ENCODE data around the gene KSR1.
"Not testable (repeated sequence)": the region's sequence is repeated elsewhere in the genome, so short reads cannot be mapped to it uniquely, and the experiment has no call there.

KSR1 gene

DNA sequence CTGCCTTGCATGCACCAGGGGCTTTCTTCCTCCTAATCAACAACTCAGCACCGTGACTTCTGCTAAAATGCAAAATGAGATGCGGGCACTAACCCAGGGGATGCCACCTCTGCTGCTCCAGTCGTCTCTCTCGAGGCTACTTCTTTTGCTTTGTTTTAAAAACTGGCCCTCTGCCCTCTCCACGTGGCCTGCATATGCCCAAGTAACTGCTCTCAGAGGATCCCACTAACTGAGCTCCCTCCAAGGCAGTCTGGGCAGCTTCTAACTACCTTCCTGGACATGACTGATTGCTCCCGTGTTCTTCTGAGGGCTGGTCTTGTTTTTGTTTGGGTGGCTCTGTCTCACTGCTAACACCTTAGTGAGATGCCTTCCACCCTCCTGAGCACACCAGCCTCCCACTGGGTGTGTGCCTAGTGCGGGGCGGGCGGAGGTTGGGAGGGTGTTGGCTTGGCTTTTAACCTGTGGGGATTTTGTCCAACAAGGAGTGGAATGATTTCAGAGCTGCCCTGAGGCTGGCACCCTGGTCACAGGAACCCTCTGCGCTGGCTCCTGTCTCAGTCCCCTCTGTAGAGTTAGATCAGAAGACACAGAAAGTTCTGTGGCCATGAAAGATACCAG is 165.8 kb downstream of the KSR1 start:
- FAIRE-seq, result no peak

DNA sequence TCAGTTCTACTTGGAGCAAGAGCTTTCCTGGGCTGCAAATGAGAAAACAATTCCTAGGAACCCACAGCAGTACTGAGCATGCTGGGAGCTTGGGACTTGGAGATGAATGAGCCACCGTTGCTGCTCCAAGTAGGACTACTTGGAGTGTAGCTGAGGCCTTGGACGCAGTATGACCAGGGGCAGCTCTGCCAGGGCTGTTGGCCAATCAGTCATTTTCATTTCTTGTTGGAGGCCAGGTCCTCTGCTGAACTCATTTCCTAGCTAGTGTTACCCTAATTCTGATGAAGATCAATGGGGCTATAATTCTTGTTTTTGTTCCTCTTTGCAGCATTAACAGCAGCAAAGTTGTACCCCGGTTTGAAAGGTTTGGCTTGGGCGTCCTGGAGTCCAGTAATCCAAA is 166.7 kb downstream of the KSR1 start:
- FAIRE-seq, result no peak

DNA sequence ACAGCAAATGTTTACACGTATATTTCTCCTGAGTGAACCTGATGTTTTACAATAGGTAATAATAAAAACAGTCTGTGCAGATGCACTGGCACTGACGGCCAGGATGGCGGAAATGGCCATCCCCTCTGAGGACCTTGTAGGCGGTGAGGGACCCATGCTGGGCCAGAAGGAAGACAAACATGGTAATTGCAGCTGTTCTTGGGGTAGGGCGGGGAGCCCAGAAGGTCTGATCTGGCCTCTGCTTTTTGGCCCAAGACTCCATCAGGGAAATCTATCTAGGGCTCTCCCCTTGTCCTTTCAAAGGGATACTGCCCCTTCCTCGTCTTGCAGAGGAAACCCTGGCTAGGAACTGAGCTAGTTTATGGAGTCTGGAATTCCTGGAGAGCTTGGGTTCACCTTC is 167.4 kb downstream of the KSR1 start:
- no peak for FAIRE-seq

DNA sequence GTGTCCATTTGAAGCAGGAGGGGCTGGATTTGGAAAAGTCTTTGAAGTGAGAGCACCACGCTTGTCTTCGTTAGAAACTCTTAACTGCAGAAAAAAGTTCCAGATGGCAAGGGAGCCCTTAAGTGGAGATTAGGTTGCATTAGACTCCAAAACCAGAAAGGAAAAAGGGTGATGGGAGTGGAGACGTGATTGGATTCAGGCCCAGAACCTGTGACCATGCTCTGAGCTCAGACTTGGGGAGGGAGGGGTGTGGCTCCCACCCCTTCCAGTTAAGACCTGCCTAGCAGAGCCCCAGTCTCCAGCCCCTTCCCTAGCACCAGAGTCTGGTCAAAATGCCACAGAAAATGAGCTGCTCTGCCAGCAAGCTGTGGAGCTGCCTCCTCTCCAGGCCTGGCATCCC is 168.3 kb downstream of the KSR1 start:
- FAIRE-seq, result no peak

DNA sequence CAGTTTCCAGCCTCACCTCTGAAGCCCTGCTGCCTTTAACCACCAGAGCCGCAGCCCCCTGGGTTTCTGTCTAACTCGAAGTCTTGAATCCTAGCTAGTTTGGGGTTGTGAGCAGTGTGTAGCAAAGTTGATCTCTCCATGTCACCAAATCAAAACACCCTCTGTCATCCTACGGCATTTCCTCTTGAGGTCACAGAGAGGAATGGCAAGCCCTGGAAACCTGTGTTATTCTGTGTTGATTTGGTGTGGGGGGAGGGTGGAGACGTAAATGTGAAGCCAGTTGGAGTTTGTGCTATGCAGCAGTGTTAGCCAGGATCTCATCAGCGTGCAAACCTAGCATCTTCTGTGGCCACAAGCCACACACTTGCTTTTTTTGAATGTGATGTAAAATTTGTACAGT is 169.6 kb downstream of the KSR1 start:
- no peak for FAIRE-seq

DNA sequence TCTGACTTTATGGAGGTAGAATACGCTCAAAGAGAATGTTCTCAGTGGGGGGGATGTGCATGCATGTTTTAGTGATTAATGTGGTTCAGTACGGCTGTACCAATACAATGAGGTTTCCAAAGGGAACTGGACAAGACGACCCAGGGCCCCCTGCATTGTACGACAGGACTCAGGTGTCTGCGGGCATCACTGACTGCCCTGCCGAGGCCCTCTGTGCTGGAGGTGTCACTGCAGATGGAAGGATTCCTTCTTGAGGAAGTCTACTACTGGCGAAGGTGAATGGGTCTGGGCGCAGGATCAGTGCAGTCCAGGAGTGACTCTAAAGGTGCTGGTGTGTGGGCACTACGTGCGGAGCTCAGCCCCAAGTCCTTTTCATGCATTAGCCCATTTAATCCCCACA is 171.3 kb downstream of the KSR1 start:
- FAIRE-seq, result no peak

DNA sequence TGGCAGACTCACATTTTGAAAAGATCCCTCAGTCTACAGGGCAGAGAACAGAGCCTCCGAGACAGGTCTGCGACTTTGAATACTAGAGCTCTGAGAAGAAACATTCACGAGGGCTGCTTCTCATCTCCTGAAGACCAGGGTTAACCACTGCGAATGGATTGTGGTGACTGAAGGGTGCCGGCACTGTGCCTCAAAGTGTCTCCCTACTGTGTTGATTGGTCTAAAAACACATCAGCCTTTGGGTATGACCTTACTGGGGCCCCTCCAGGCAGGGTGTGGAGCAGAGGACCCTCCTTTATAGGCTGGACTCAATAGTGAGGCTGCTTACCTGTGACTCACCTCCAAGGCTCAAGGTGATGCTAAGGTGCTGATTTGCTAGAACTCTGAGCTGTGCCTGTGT is 172.1 kb downstream of the KSR1 start:
- no peak for FAIRE-seq

DNA sequence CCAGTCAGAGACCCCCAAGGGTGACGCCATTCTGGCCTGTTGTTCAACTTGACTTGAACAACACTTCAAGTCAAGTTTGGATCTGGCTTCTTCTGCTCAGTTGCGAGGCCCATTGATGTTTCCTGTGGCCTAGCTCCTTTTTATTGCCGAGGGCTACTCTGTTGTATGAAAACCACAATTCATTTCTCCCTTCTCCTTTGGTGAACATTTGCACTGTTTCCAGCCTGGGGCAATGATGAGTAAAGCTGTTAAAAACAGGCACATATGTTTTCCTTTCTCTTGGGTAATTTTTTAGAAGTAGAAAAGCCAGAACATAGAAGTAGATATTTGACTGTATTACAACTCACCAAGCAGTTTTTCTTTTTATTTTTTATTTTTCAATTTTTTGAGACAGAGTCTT is 173.0 kb downstream of the KSR1 start:
- not testable (repeated sequence) for FAIRE-seq

DNA sequence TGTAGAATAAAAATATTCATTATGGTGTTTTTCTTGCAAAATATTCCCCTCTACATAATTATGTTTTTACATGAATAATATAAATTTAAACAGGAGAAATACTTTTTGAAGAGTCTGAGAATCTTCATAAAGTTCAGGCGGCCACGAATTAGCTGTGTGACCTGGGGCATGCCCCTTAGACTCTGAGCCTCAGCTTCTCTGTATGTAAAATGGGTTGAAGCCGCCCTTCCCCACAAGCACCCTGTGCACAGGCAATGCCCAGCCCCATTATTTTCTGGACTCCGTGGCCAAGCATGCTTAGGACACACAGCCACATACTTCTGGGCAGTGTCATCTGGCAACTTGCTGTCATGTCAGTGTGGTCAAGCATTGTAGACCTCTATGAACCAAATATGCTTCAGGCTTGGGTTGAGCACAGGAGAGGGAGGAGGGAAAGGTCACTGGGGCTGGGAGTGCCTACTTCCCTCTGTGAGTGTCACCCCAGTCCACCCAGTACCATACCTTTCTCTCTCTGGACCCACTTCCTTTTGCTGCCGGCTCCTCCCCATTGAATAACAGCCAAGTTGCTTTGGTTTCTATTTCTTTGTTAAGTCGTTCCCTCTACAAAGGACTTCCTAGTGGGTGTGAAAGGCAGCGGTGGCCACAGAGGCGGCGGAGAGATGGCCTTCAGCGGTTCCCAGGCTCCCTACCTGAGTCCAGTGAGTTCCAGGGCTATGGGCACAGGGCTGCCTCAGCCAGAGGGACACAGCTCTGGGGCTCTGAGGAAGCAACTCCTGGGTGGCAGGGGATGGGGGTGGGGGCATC is 174.6 kb downstream of the KSR1 start, which contains the start of gene LGALS9:
Gene LGALS9 (plus strand): TSS at position 582 of the 804 bp plus-strand sequence. CDS start 78 bp downstream, at position 660.
- no peak for FAIRE-seq

DNA sequence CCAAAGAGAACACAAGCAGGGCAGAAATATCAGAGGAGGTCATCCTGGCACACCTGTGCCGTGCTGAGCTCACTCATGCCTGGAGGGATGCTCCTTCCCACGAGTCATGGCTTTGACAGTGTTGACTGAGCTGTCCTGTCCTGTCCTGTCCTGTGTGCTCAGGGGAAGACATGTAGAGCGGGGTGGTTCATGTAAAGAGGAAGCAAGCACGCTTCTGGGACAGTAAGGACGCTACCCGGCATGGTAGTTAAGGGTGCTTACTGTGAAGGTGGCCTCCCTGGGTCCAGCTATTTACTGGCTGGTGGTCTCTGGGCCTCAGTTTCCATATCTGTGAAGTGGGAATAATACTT is 175.1 kb downstream of the KSR1 start:
- no peak for FAIRE-seq

DNA sequence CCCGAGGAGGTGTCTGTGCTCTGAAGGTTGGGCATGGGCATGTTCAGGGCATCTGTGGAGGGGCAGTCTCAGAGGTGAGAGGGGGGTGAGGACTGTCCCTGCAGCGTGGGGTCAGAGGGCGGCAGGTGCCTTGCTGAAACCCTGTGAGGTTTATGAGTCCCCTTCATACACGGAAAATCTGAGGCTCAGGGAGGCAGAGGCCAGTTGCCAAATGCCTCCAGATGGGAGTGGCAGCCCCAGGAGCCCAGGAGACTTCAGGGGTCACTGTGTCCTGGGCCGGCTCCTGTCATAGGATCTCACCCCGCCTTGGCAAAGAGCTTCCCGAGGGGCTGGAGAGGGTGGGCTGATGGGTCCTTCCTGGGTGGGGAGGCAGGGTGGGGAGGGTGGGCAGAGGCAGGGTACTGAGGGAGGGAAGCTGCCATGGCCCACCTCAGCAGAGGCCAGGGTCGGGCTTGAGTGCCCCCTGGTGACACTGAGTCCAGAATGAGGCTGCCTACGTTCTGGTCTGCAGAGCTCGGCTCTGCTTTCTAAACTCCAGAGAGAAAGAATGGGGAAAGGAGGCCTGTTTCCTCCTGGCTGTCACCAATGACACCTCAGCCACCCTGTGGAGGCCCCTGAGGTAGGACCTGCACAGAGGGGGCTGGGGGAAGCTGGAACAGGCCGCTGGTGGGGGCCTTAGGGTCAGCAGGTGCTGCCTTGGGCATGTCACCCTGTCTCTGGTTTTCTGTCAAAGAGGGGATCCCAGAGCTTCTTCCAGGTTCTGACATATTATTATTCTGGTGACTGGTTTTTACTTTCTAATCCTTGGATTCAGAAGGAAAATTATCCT is 175.9 kb downstream of the KSR1 start:
- FAIRE-seq, result no peak

DNA sequence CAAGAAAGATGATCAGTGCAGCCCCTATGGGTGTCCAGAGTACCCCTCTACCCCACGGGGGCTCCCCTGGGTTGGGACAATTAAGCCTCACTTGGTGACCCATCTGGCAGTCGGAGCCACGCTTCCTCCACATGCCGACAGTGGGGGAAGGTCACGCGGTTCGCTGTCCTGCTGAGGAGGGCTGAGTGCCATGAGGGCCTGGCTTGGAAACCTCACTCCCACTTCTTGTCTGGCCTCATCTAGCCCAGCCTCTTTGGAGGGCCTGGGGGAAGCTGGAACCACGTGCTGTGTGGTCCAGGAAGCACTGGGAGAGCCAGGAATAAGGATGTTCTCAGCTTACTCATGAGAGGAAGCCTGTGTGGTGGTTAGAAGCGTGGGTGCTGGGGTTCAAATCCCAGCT is 176.5 kb downstream of the KSR1 start:
- FAIRE-seq, result not testable (repeated sequence)

DNA sequence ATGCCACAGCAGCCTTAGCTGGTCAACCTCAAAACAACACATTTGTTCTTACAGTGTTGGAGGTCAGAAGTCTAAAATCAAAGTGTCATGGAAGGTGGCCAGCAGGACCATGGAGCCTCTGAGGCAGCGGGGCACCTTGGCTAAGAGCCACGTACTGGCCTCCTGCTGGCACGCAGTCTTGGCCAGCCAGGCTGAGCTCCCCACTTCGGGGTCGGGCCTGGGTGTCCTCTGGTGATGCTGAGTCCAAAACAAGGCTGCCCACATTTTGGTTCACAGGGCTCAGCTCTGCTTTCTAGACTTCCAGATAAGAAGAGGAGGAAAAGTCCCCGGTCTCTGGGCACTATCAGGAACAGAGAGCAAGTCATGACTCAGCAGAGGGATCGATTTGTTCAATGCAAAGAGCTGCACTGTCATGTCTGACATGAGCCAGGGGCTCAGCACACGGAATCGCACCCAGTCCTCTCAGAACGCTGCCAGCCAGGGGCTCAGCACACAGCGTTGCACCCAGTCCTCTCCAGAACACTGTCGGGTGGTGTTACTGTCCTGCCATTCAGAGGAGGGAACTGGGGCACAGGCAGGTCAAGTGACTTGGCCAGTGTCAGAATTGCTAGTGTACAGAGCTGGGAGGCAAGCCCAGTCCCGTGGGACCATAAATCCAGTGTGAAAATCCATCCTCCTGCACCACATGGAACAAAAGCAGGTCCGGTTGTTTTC is 177.2 kb downstream of the KSR1 start:
- no peak for FAIRE-seq

DNA sequence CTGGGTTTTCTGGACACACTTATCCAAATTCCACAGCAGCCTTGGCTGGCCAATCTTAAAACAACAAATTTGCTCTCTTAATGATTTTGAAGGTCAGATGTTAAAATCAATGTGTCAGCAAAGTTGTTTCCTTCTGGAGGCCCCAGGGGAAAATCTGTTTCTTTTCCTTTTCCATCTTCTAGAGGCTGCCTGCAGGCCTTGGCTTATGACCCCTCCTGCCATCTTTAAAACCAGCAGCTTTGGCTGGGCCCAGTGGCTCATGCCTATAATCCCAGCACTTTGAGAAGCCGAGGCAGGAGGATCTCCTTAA is 177.7 kb downstream of the KSR1 start:
- no peak for FAIRE-seq

DNA sequence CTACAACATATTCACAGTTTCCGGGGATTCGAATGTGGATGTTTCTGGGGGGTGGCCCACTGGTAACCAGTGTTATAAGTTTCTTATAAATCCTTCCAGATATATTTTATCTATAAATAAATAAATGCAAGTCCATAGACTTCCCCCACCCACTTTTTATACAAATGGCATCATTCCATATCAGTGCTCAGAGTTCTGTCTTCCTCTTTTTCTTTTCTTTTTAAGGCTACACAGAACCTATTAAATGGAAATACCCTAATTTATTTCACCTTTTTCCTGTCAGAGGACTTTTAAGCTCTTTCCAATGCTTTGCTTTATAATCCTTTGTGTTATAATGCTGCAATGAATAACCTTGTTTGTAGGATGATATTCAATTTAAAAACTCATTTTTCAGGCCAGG is 178.5 kb downstream of the KSR1 start:
- no peak for FAIRE-seq

DNA sequence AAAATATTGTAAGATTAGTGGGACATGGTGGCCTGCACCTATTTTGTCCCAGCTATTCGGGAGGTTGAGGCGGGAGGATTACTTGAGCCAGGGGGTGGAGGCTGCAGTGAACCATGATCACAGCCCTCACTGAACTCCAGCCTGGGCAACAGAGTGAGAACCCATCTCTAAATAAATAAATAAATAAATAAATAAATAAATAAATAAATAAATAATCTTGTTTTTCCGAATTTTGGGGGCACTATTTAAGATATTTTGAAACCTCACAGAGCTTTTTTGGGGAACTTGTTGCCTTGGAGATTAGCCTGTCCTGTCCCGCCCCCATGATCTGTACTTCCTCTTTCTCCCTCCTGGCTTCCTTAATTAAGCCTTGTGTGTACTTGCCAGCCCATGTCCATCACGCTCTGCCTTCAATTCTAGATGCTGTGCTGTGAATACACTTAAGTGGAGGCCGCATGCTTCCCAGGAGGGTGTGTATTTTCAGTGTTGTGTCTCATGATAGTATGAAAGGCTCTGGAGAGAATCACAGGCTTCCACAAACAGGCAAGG is 179.1 kb downstream of the KSR1 start:
- FAIRE-seq, result no peak

DNA sequence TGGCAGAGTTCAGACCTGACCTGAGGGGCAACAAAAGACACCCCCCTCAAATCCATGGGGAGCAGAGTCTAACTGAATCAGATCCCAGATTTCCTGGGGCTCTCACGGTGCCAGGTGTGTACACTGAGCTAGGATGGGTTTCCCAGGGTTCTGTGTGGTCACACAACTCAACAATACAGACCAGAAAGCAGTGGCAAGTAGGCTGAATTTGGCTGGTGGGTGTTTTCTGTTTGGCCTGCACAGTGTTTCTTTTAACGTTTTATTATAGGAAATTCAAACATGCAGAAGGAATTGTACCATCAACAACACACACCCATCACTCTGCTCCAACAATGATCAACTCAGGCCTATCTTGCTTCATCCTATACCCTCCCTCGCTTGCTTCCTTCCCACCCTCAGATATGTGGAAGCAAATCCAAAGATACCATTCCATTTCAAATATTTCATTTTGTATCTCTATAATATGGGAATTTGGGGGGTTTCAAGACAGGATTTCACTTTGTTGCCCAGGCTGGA is 179.8 kb downstream of the KSR1 start:
- not testable (repeated sequence) for FAIRE-seq

DNA sequence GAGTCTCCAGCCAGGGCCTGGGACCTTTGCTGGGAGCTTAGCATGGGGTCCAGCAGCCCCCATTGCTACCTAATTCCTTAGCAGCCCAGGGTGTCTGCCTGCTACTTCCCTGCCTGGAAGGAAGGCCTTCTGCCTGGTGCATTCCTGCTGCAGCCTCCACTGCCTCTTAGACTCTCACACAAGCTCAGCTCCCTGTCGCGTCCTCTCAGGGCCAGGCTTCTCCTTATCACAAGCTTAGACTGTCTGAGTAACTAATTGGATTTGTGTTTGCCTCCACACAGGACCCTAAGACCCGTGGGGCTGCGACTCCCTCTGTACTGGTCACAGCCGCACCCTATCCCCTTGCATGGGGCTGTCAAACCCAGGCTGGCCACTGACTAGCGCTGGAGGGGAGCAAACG is 181.6 kb downstream of the KSR1 start:
- FAIRE-seq, result not testable (repeated sequence)

DNA sequence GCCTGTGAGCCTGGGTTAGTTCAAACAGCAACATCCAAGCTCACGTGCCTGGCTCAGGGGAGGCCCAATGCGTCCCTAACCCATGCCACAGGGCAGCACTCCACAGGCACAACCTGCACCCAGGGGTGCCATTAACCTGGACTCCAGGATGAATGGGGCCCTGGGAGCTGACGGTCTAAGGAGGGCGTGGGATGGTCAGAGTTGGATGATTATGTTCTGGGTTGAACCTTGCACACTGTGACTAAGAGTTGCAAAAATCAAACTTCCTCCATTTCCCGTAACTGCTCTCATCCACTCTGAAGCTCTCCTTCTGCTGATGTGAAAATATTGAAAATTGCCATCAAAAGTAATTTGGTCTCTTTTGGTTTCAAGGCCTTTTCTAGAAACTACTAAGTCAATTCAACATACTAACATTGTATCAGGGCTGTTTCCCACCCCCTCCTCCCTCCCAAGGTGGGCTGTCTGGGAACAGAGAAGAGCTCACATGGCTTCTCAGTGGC is 182.2 kb downstream of the KSR1 start:
- FAIRE-seq, result not testable (repeated sequence)

DNA sequence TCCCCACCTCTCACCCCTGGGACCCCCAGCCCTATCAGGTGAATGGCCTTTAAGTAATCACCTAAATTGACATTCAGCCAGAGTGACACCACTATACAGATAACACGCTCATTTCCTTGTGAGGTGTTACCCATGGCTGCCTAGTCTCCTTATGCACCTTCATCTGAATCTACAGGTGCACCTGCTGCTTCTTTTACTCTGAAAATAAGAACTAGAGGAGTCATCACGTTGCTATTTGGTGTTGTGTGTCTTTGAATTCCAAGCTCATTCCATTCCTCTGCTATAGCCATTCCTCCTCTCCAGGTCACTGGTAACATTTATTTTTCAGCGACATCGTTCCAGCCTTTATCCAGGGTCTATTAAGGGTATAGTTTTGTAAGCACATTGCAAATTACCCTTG is 184.5 kb downstream of the KSR1 start:
- FAIRE-seq, result no peak

DNA sequence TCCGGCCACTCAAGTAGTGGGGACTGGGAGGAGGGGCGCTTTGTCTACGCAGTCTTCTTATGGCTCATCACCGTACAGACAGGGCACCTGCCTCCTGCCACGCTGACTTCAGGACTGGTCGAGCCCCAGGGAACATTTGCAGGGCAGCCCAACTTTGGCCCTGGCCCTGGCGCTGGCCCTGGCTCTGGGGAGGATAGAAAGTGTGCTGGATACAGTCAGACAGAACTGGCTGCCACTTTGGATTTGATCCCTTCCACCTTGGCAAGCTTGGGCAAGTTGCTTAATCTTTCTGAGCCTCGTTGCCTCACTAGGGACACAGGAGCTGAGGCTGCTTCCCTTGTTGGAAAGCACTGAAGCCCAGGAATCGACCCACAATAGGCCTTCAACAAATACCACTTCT is 188.3 kb downstream of the KSR1 start:
- no peak for FAIRE-seq

DNA sequence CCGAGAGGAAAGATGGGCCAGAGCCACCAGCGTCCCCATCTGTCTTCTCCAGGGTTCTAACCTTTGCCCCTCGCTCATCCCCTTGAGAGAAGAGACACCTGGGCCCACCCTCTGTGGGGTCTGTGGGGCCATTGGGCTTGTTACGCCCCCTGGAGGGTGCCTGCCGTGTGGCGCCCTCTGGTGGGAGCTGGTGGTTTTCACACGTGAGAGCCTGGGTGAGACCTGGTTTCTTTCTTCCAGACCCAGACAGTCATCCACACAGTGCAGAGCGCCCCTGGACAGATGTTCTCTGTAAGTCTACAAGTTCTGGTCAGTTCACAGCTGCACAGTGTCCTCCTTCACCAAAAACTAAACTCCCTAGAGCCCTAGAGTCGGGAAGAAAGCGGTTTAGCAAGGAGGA is 189.4 kb downstream of the KSR1 start:
- FAIRE-seq, result not testable (repeated sequence)

DNA sequence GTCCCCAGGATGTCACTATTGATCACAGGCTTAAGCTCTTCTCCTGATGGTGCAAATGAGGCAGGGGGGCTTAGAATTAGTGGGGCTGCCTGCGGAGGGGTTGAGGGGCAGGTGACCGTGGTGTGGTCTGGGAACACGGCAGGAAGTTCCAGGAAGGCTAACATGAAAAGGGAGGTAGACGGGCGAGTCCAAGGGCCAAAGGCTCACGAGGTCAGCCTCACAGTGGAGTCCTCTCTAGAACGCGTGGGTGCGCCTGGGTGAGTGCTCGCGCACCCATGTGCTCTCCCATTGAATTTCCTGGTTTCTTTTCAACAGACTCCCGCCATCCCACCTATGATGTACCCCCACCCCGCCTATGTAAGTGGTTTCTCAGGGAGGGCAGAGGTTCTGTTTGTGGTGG is 190.0 kb downstream of the KSR1 start:
- no peak for FAIRE-seq

Data from G401.6 (cell line).